Fibroblast of lung (primary cell): ENCODE measurements around the gene ADCYAP1R1. TPM values are rescaled to one million over a fixed set of nuclear protein-coding genes. Genes with fewer than 3 reads are reported as not detected.

ENCODE experiments used
- DNase-seq, 2 donors: peaks; one replicate each; pipeline versions ENCODE4 v3.0.0 to v3.0.0-alpha.2; 2010; ENCODE audit warnings: low read depth in 2 of 2
- H2AFZ ChIP-seq: 2 replicates; pipeline ENCODE4 v1.5.1; 2012; ENCODE audit warnings: low read length, control low read depth, inconsistent platforms
- H3K27ac ChIP-seq: 2 replicates; pipeline ENCODE4 v1.5.1; 2011; ENCODE audit warnings: low read length, control low read depth; ENCODE audit not compliant: insufficient read depth
- H3K27me3 ChIP-seq: 2 replicates; pipeline ENCODE4 v1.5.1; 2011; ENCODE audit warnings: mild to moderate bottlenecking, low read length; ENCODE audit not compliant: control insufficient read depth, insufficient read depth
- H3K36me3 ChIP-seq: 2 replicates; pipeline ENCODE4 v1.5.1; 2011; ENCODE audit warnings: low read length; ENCODE audit not compliant: control insufficient read depth, insufficient read depth
- H3K4me1 ChIP-seq: 2 replicates; pipeline ENCODE4 v1.5.1; 2011; ENCODE audit warnings: low read length; ENCODE audit not compliant: control insufficient read depth, insufficient read depth; ENCODE audit errors: extremely low read depth
- H3K4me2 ChIP-seq: 2 replicates; pipeline ENCODE4 v1.5.1; 2011; ENCODE audit warnings: low read length, control low read depth; ENCODE audit not compliant: insufficient read depth; ENCODE audit errors: extremely low read depth
- H3K4me3 ChIP-seq, 4 experiments: fragments of 200-600 bp in 1 of 4; sonication (generic) in 1 of 4; replicated peaks in 1 of 4; 2 replicates each; pipeline ENCODE4 v1.5.1; 2011 to 2016; ENCODE audit warnings: low read length in 4 of 4, low read depth in 3 of 4, mild to moderate bottlenecking in 3 of 4, control low read depth in 2 of 4, inconsistent platforms in 1 of 4, mixed read lengths in 1 of 4; ENCODE audit not compliant: insufficient read depth in 1 of 4; ENCODE audit errors: control extremely low read depth in 1 of 4
- H3K79me2 ChIP-seq: 2 replicates; pipeline ENCODE4 v1.5.1; 2012; ENCODE audit warnings: mild to moderate bottlenecking, low read length, inconsistent platforms; ENCODE audit not compliant: control insufficient read depth, insufficient read depth
- H3K9ac ChIP-seq: 2 replicates; pipeline ENCODE4 v1.5.1; 2011; ENCODE audit warnings: mild to moderate bottlenecking, low read length, control low read depth; ENCODE audit not compliant: insufficient read depth
- H3K9me3 ChIP-seq: 2 replicates; pipeline ENCODE4 v1.5.1; 2012; ENCODE audit warnings: low read depth, low read length; ENCODE audit not compliant: control insufficient read depth, insufficient read depth
- H4K20me1 ChIP-seq: 2 replicates; pipeline ENCODE4 v1.5.1; 2011; ENCODE audit warnings: low read length; ENCODE audit not compliant: control insufficient read depth, insufficient read depth; ENCODE audit errors: extremely low read depth
- CTCF ChIP-seq, 2 donors: IDR thresholded peaks in 1 of 2; conservative IDR thresholded peaks in 1 of 2; 1 replicate in 1 of 2; 2 replicates in 1 of 2; pipeline ENCODE4 v1.5.1; 2011 to 2012; ENCODE audit warnings: low read length in 2 of 2, control low read depth in 1 of 2, inconsistent platforms in 1 of 2, low read depth in 1 of 2, mild to moderate bottlenecking in 1 of 2
- EZH2 ChIP-seq: IDR thresholded peaks from 2 replicates; pipeline ENCODE4 v1.5.1; 2012; ENCODE audit warnings: low read length, control low read depth, mild to moderate bottlenecking; ENCODE audit errors: missing control alignments
- polyA plus RNA-seq, 2 donors: library from polyadenylated mRNA; depleted of rRNA in 1 of 2; stranded (reverse) in 1 of 2; unstranded in 1 of 2; fragments of >200 nt; gene quantifications; 2 replicates each; pipeline ENCODE4 v1.2.1, GENCODE V29; 2011 to 2012; ENCODE audit warnings: missing spikeins in 1 of 2
- total RNA-seq: library from RNA; depleted of rRNA; stranded (reverse); fragments of >200 nt; gene quantifications from 2 replicates; pipeline ENCODE4 v1.2.1, GENCODE V29; 2014

ADCYAP1R1 gene
- total and polyA plus RNA-seq, 2 donors (not counting 1 experiment from before 2014, with no cell fraction given): not detected

GRCh38 chr7:31104361-31105255 is 52.5 kb downstream of the ADCYAP1R1 start:
- H3K9ac ChIP-seq: no peak overlapping the region
- no peak overlapping the region for H3K4me2 ChIP-seq
- no peak overlapping the region for H3K27ac ChIP-seq
- no peak overlapping the region for H3K4me3 ChIP-seq
- H3K4me1 ChIP-seq: no peaks in the 10 kb centered on the region
- H3K27me3 ChIP-seq: no peaks in the 10 kb centered on the region
- H2AFZ ChIP-seq: no peak overlapping the region
- no peak for DNase-seq
- TF ChIP-seq EZH2 (no peak), CTCF (conservative IDR thresholded peaks at IDR 0.05 in 1 of 2, IDR thresholded peaks at IDR 0.05 in 1 of 2; ENCODE audit: low read depth in 1 of 2, low read length in 2 of 2) (no peak)
- H4K20me1 ChIP-seq: no peaks in the 10 kb centered on the region
- H3K79me2 ChIP-seq: no peaks in the 10 kb centered on the region
- no peaks in the 10 kb centered on the region for H3K9me3 ChIP-seq
- H3K36me3 ChIP-seq: no peaks in the 10 kb centered on the region

- no peak overlapping the region for H2AFZ ChIP-seq
- DNase-seq: no peak
- H4K20me1 ChIP-seq: no peaks in the 10 kb centered on the region
- H3K9ac ChIP-seq: no peak overlapping the region
- TF ChIP-seq CTCF (conservative IDR thresholded peaks at IDR 0.05 in 1 of 2, IDR thresholded peaks at IDR 0.05 in 1 of 2; ENCODE audit: low read depth in 1 of 2, low read length in 2 of 2): no peak
- no peak for TF ChIP-seq EZH2
- no peaks in the 10 kb centered on the region for H3K9me3 ChIP-seq
- H3K27me3 ChIP-seq: no peaks in the 10 kb centered on the region
- H3K4me1 ChIP-seq: no peaks in the 10 kb centered on the region
- H3K36me3 ChIP-seq: no peaks in the 10 kb centered on the region
- H3K4me3 ChIP-seq: no peak overlapping the region
- no peak overlapping the region for H3K4me2 ChIP-seq
- H3K27ac ChIP-seq: no peak overlapping the region
- H3K79me2 ChIP-seq: no peaks in the 10 kb centered on the region
Measured at GRCh38 chr7:31105256-31105950, 53.3 kb downstream of the ADCYAP1R1 start.

GRCh38 chr7:31106303-31107105 is 54.4 kb downstream of the ADCYAP1R1 start:
- H3K9me3 ChIP-seq: no peaks in the 10 kb centered on the region
- no peaks in the 10 kb centered on the region for H3K36me3 ChIP-seq
- no peaks in the 10 kb centered on the region for H3K4me1 ChIP-seq
- no peaks in the 10 kb centered on the region for H3K27me3 ChIP-seq
- H3K4me3 ChIP-seq: no peak overlapping the region
- H3K27ac ChIP-seq: no peak overlapping the region
- DNase-seq: no peak
- H3K79me2 ChIP-seq: no peaks in the 10 kb centered on the region
- no peak overlapping the region for H3K9ac ChIP-seq
- no peaks in the 10 kb centered on the region for H4K20me1 ChIP-seq
- no peak overlapping the region for H2AFZ ChIP-seq
- H3K4me2 ChIP-seq: no peak overlapping the region
- TF ChIP-seq EZH2 (no peak), CTCF (conservative IDR thresholded peaks at IDR 0.05 in 1 of 2, IDR thresholded peaks at IDR 0.05 in 1 of 2; ENCODE audit: low read depth in 1 of 2, low read length in 2 of 2) (no peak)
